HS-27A (cell line): ENCODE results near the gene IFI27L1.

ENCODE experiments used
- DNase-seq: peaks from one replicate; pipeline ENCODE4 v3.0.0-alpha.2; 2012; ENCODE audit warnings: low read depth, missing footprints

IFI27L1 gene

GRCh38 chr14:94080621-94081385, at the start of gene IFI27L1, which contains the start of gene DDX24:
IFI27L1 (plus strand) TSS chr14:94081310; CDS start chr14:94096938, 15,628 bp downstream.
DDX24 (minus strand) TSS chr14:94081202; CDS start chr14:94079742, 1,460 bp downstream.
- DNase-seq: peak; percentile 82

- no peak for DNase-seq
Observed at GRCh38 chr14:94031883-94032279, 49.2 kb upstream of the IFI27L1 start.

GRCh38 chr14:94034886-94035285, 46.2 kb upstream of the IFI27L1 start:
- no peak for DNase-seq

- no peak for DNase-seq
Observed at GRCh38 chr14:94036313-94037167, 44.6 kb upstream of the IFI27L1 start.

- no peak for DNase-seq
Observed at GRCh38 chr14:94037954-94038353, 43.2 kb upstream of the IFI27L1 start.

- DNase-seq: no peak
Observed at GRCh38 chr14:94038510-94038909, 42.6 kb upstream of the IFI27L1 start.

- DNase-seq: no peak
Observed at GRCh38 chr14:94038921-94039629, 42.0 kb upstream of the IFI27L1 start.

- no peak for DNase-seq
Observed at GRCh38 chr14:94040247-94040646, 40.9 kb upstream of the IFI27L1 start.

- no peak for DNase-seq
Observed at GRCh38 chr14:94040796-94041195, 40.3 kb upstream of the IFI27L1 start.

GRCh38 chr14:94041551-94042346, 39.4 kb upstream of the IFI27L1 start:
- DNase-seq: no peak

GRCh38 chr14:94042433-94043091, 38.5 kb upstream of the IFI27L1 start:
- DNase-seq: no peak

- DNase-seq: no peak
Observed at GRCh38 chr14:94043111-94043755, 37.9 kb upstream of the IFI27L1 start.

GRCh38 chr14:94043756-94044475, 37.2 kb upstream of the IFI27L1 start:
- DNase-seq: no peak

- DNase-seq: no peak
Observed at GRCh38 chr14:94044476-94045091, 36.5 kb upstream of the IFI27L1 start.

GRCh38 chr14:94045101-94045500, 36.0 kb upstream of the IFI27L1 start:
- DNase-seq: no peak

- no peak for DNase-seq
Observed at GRCh38 chr14:94045563-94046345, 35.4 kb upstream of the IFI27L1 start.

- DNase-seq: no peak
Observed at GRCh38 chr14:94046696-94047250, 34.3 kb upstream of the IFI27L1 start.

GRCh38 chr14:94047581-94047980, 33.5 kb upstream of the IFI27L1 start:
- no peak for DNase-seq
